NOMO-1 treated with DMSO at 0.1 percent for 48 hours (cell line): Measurements from ENCODE around the gene CRYBB2.
A peak's percentile ranks its signal among the peaks of the same experiment; 100 is the strongest.
"Not testable (repeated sequence)": the region's sequence is repeated elsewhere in the genome, so short reads cannot be mapped to it uniquely, and the experiment has no call there.

ENCODE experiments used
- DNase-seq: peaks from one replicate; lab custom pipeline; 2025; ENCODE audit not compliant: unreplicated experiment; lab: John Stamatoyannopoulos, UW

CRYBB2 gene

DNA sequence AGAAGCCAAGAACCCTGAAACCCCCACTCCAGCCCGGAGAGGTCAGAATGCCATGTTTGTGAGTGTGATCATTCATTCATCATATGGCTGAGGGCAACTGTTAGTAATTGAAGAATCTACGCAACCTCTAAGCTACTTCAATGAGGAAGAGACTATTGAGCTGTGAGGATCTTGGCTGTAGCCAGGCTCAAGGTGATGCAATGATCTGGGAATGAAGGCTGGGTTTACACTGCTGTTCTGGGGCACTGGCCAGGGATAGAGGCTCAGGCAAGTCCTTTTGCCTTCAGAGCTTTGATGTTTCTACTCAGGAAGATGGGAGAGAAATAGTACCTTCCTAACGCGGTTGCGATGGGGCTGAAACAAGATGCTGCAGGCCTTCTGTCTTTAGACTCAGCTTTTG is 12.9 kb downstream of the CRYBB2 start:
- no peak for DNase-seq

DNA sequence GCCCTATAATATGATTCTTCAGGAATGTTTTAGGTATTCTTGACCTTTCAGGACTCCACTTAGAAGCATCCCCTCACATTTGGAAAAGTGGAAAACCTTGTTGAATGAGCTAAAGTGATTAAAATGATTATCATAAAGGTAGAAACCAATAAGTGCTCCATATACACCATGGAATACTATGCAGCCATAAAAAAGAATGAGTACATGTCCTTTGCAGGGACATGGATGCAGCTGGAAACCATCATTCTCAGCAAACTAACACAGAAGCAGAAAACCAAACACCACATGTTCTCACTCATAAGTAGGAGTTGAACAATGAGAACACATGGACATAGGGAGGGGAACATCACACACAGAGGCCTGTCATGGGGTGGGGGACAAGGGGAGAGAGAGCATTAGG is 14.3 kb downstream of the CRYBB2 start:
- not testable (repeated sequence) for DNase-seq

- DNase-seq, result peak; percentile 55
Measured at GRCh38 chr22:25235547-25236290, 16.3 kb downstream of the CRYBB2 start.

- no peak for DNase-seq
Measured at GRCh38 chr22:25236417-25236816, 17.0 kb downstream of the CRYBB2 start.

GRCh38 chr22:25237503-25237902 is 18.1 kb downstream of the CRYBB2 start:
- DNase-seq, result no peak

DNA sequence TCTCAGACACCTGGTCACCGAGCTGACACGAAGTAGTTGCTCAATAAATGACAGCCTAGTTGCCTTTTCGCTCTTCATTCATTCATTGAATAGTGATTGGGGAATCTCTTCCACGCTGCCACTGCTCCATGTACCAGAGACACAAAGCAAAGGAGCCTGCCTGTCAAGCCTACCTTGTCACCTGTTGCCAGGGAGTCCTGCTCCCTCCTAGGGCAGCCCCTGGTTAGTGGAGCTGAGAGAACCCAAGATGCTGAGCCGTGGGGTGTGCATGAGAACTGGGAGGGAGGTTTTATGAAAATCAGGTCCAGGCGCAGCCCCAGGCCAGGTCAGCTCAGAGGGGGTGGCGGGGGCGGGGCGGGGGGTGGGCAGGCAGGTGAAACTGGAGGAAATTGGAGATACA is 18.6 kb downstream of the CRYBB2 start:
- not testable (repeated sequence) for DNase-seq

DNA sequence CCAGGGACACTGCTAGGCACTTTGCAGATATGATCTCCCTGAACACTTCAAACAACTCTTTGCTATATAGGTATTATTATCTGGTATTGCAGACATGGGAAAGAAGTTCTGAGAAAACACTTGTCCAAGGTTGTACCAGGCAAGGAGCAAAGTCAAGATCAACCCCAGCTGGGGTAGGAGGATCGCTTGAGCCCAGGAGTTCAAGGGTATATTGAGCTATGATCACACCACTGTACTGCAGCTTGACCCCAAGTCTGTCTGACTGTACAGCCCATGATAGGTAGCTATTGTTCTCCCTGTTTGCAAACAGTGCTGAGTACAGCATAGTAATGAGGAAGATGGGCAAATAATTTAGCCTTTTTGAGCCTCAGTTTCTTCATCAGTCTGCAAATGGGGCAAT is 35.7 kb downstream of the CRYBB2 start:
- DNase-seq, result not testable (repeated sequence)

GRCh38 chr22:25267567-25267966 is 48.1 kb downstream of the CRYBB2 start:
- not testable (repeated sequence) for DNase-seq

GRCh38 chr22:25268902-25269301 is 49.5 kb downstream of the CRYBB2 start:
- not testable (repeated sequence) for DNase-seq

GRCh38 chr22:25270061-25270460 is 50.6 kb downstream of the CRYBB2 start:
- not testable (repeated sequence) for DNase-seq

DNA sequence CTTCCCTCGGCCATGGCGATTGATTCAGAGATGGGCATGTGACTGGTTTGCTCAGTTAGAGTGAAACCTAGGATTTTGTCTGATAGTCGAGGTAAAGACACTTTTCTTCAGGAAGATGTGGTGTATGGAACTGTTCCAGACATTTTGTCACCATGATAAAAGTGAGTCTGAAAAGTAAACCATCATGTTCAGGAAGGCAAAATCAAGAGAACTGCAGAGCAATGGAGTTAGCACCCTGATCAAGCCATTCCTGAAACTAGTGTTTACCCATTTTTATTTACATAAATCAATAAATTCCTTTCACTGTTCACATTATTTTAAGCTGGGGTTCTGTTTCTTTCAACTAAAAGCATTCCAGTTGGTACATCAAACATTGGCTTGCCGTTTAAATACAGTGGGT is 53.8 kb downstream of the CRYBB2 start:
- DNase-seq, result not testable (repeated sequence)

DNA sequence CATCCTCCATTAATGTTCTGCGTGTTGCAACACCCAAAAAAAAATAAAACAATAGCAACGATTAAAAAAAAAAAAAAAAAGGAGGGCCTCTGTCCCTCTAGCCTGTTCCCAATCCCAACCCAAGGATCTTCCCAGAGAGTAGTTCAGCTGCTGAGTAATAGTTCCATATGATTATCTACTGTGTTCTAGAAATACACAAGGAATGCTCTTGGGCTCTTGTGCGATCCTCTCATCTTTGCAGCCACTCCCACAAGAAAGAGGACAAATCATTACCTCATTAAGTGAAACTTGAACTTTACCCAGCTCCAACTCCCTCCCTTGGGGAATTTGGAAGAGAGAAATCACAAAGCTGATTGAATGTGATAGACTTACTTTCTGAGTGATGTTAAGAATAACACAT is 54.5 kb downstream of the CRYBB2 start:
- not testable (repeated sequence) for DNase-seq

GRCh38 chr22:25280118-25280517 is 60.7 kb downstream of the CRYBB2 start:
- not testable (repeated sequence) for DNase-seq
